Endothelial cell of umbilical vein (primary cell): ENCODE measurements around the gene NBR1. TPM values are rescaled to one million over a fixed set of nuclear protein-coding genes. Genes with fewer than 3 reads are reported as not detected.
A peak's percentile ranks its signal among the peaks of the same experiment; 100 is the strongest.

Experiments
- BruUV-seq: library from RNA; stranded (reverse); fragments of 400-500 nt; replicated peaks from 2 replicates; lab custom pipeline; 2021; lab: Mats Ljungman, UMichigan
- CTCF ChIA-PET: fragments of 300-600, 350-600 bp; sonication (Branson Sonifier 250); formaldehyde crosslinking; loops from one replicate; lab custom pipeline; 2021; ENCODE audit warnings: antibody characterized with exemption, inconsistent platforms; lab: Charles Lee
- POLR2A ChIA-PET: fragments of 300-600, 350-600 bp; sonication (Branson Sonifier 250); formaldehyde crosslinking; loops from one replicate; lab custom pipeline; 2021; ENCODE audit warnings: antibody characterized with exemption, inconsistent platforms; lab: Charles Lee
- DNase-seq: peaks from one replicate; pipeline ENCODE4 v3.0.0-alpha.2; 2011; ENCODE audit warnings: low read depth, low spot score
- FAIRE-seq: peaks from 2 replicates; lab custom pipeline; 2011; peaks lifted over from hg19 to GRCh38; lab: Jason Lieb, UNC
- H2AFZ ChIP-seq: 2 replicates; pipeline ENCODE4 v1.6.0; 2012; ENCODE audit warnings: low read depth, low read length, control low read depth, inconsistent platforms
- H3K27ac ChIP-seq: 2 replicates; pipeline ENCODE4 v1.5.1; 2011; ENCODE audit warnings: low read depth, mild to moderate bottlenecking, control low read depth, low read length, moderate library complexity; ENCODE audit not compliant: insufficient read depth
- H3K27me3 ChIP-seq, 2 experiments: 2 replicates each; pipeline versions ENCODE4 v1.6.0 to v1.6.1; 2011; ENCODE audit warnings: low read length in 2 of 2, mixed read lengths in 1 of 2; ENCODE audit not compliant: control insufficient read depth in 2 of 2, insufficient read depth in 2 of 2
- H3K36me3 ChIP-seq, 2 experiments: 2 replicates in 1 of 2; 3 replicates in 1 of 2; pipeline ENCODE4 v1.5.1; 2011; ENCODE audit warnings: low read length in 2 of 2, mild to moderate bottlenecking in 1 of 2, moderate library complexity in 1 of 2; ENCODE audit not compliant: control insufficient read depth in 2 of 2, insufficient read depth in 2 of 2; ENCODE audit errors: extremely low read depth in 1 of 2
- H3K4me1 ChIP-seq: 3 replicates; pipeline ENCODE4 v1.5.1; 2011; ENCODE audit warnings: mild to moderate bottlenecking, low read length; ENCODE audit not compliant: control insufficient read depth, insufficient read depth; ENCODE audit errors: extremely low read depth
- H3K4me2 ChIP-seq: 2 replicates; pipeline ENCODE4 v1.6.1; 2011; ENCODE audit warnings: low read length, control low read depth, mixed read lengths; ENCODE audit not compliant: insufficient read depth
- H3K4me3 ChIP-seq, 3 experiments: fragments of 200-600 bp in 1 of 3; sonication (generic), shearing (Covaris generic) in 1 of 3; replicated peaks in 1 of 3; 2 replicates each; pipeline ENCODE4 v1.5.1; 2011 to 2016; ENCODE audit warnings: control low read depth in 3 of 3, low read length in 3 of 3, mild to moderate bottlenecking in 2 of 3, inconsistent platforms in 1 of 3, low read depth in 1 of 3, moderate library complexity in 1 of 3; ENCODE audit not compliant: insufficient read depth in 1 of 3
- H3K79me2 ChIP-seq: 2 replicates; pipeline ENCODE4 v1.6.0; 2012; ENCODE audit warnings: low read length, inconsistent platforms; ENCODE audit not compliant: control insufficient read depth, insufficient read depth
- H3K9ac ChIP-seq: replicated peaks from 2 replicates; pipeline ENCODE3; 2011; ENCODE audit warnings: low read length, control low read depth; ENCODE audit not compliant: insufficient read depth; ENCODE audit errors: extremely low read depth
- H3K9me1 ChIP-seq: replicated peaks from 3 replicates; pipeline ENCODE4 v1.6.0; 2011; ENCODE audit warnings: mild to moderate bottlenecking, low read length; ENCODE audit not compliant: control insufficient read depth, insufficient read depth; ENCODE audit errors: extremely low read depth
- H3K9me3 ChIP-seq: replicated peaks from 2 replicates; pipeline ENCODE4 v1.5.1; 2012; ENCODE audit warnings: low read length, inconsistent platforms; ENCODE audit not compliant: control insufficient read depth, insufficient read depth
- H4K20me1 ChIP-seq: replicated peaks from 2 replicates; pipeline ENCODE3; 2011; ENCODE audit warnings: mild to moderate bottlenecking, low read length; ENCODE audit not compliant: control insufficient read depth, insufficient read depth; ENCODE audit errors: extremely low read depth
- CTCF ChIP-seq, 2 donors: IDR thresholded peaks; 1 replicate in 1 of 2; 2 replicates in 1 of 2; pipeline ENCODE4 v1.5.1; 2011; ENCODE audit warnings: low read length in 2 of 2, mild to moderate bottlenecking in 2 of 2, moderate library complexity in 2 of 2, control low read depth in 1 of 2, inconsistent platforms in 1 of 2, low read depth in 1 of 2; ENCODE audit not compliant: insufficient read depth in 1 of 2; ENCODE audit errors: extremely low read depth in 1 of 2
- EZH2 ChIP-seq: IDR thresholded peaks from 2 replicates; pipeline ENCODE4 v1.6.1; 2012; ENCODE audit warnings: borderline replicate concordance, low read depth, mild to moderate bottlenecking, moderate library complexity, low read length, inconsistent platforms; ENCODE audit not compliant: severe bottlenecking
- FOS ChIP-seq: IDR thresholded peaks from 2 replicates; pipeline ENCODE4 v1.6.1; 2011; ENCODE audit warnings: mild to moderate bottlenecking, low read length, moderate library complexity, borderline replicate concordance; ENCODE audit not compliant: insufficient read depth
- GATA2 ChIP-seq: IDR thresholded peaks from 2 replicates; pipeline ENCODE4 v1.7.0; 2011; ENCODE audit warnings: low read depth, mild to moderate bottlenecking, moderate library complexity, mixed read lengths, low read length; ENCODE audit not compliant: insufficient read length, insufficient read depth
- JUN ChIP-seq: IDR thresholded peaks from 2 replicates; pipeline ENCODE4 v1.6.1; 2011; ENCODE audit warnings: borderline replicate concordance, low read depth; ENCODE audit not compliant: insufficient read length, insufficient read depth
- MAX ChIP-seq: IDR thresholded peaks from 2 replicates; pipeline ENCODE4 v1.6.1; 2011; ENCODE audit not compliant: insufficient read depth, insufficient read length
- MYC ChIP-seq: IDR thresholded peaks from one replicate; pipeline ENCODE4 v1.6.1; 2011; ENCODE audit warnings: mild to moderate bottlenecking, low read depth, low read length
- POLR2A ChIP-seq: IDR thresholded peaks from 2 replicates; pipeline ENCODE4 v1.6.1; 2012; ENCODE audit warnings: low read depth, mild to moderate bottlenecking, control low read depth, low read length
- POLR2AphosphoS5 ChIP-seq: IDR thresholded peaks from 2 replicates; pipeline ENCODE4 v1.6.1; 2012; ENCODE audit warnings: low read depth, mild to moderate bottlenecking, control low read depth, low read length, moderate library complexity; ENCODE audit not compliant: insufficient read depth
- dilution Hi-C: fragments of 300-500 bp; cut with MboI; formaldehyde crosslinking; loops from one replicate; pipeline ENCODE4 v1.15.0; 2019; ENCODE audit warnings: low sequenced_read_pairs; ENCODE audit not compliant: extremely low pct_ligation_motif_present
- intact Hi-C: fragments of 100-400 bp; cut with micrococcal nuclease; formaldehyde crosslinking; loops from one replicate; pipeline ENCODE4 v1.10.0; 2022
- polyA plus RNA-seq, 4 experiments: library from polyadenylated mRNA; depleted of rRNA in 3 of 4; stranded (reverse) in 3 of 4; unstranded in 1 of 4; fragments of >200 nt; gene quantifications; 2 replicates each; pipeline versions ENCODE4 v1.2.1 to v1.2.3, GENCODE V29; 2011 to 2012; ENCODE audit warnings: missing spikeins in 1 of 4
- total RNA-seq: library from RNA; stranded (reverse); gene quantifications from 2 replicates; pipeline ENCODE4 v1.2.3, GENCODE V29; 2021

Gene NBR1
- total and polyA plus RNA-seq, 2 donors (not counting 3 experiments of a cell fraction or from before 2014, with no cell fraction given) = 26.4 to 57.0 TPM

GRCh38 chr17:43170140-43170765 lies 761 bp upstream of the NBR1 start:
- TF ChIP-seq CTCF (IDR thresholded peaks at IDR 0.05; ENCODE audit: extremely low read depth in 1 of 2, insufficient read depth in 1 of 2, low read depth in 1 of 2, low read length in 2 of 2) (no peak), FOS (peak; percentile 18), MAX (no peak), MYC (no peak), POLR2A (peak; percentile 23), EZH2 (no peak), POLR2AphosphoS5 (no peak), GATA2 (no peak), JUN (no peak)
- H3K4me1 ChIP-seq = peaks cover 22% of the 10 kb centered on the region
- H3K36me3 ChIP-seq = no peaks in the 10 kb centered on the region
- no peak for FAIRE-seq
- no peaks in the 10 kb centered on the region for H3K9me3 ChIP-seq
- CTCF ChIA-PET = interaction anchor here (1.0 to 2.2 kb wide), 3 partner anchors 146 to 314 kb away, joined by 4 to 15 read pairs (median 4); partner anchors contain the start of genes DHX8, RND2 and RPL27
- peak overlapping the region; percentile 69 for H2AFZ ChIP-seq
- no peaks in the 10 kb centered on the region for H4K20me1 ChIP-seq
- POLR2A ChIA-PET = interaction anchor here (1.4 to 1.6 kb wide), 2 partner anchors 145 to 146 kb away, joined by 3 to 8 read pairs; no protein-coding TSS in a partner anchor
- peak overlapping the region; percentile 62 for H3K4me2 ChIP-seq
- H3K27me3 ChIP-seq = no peaks in the 10 kb centered on the region
- peaks cover 14% of the 10 kb centered on the region for H3K79me2 ChIP-seq
- H3K9me1 ChIP-seq = no peaks in the 10 kb centered on the region
- TSS peak; percentile 85 for BruUV-seq
- dilution Hi-C loops = no loop called here
- intact Hi-C loops = loop anchor here (1.0 to 2.0 kb wide), 4 partner anchors 41 to 561 kb away; partner anchors contain the start of genes BRCA1, RETREG3, TMEM106A and TUBG1
- peak overlapping the region; percentile 68 for H3K27ac ChIP-seq
- peak; percentile 95 for DNase-seq
- H3K9ac ChIP-seq = peak overlapping the region; percentile 87
- peak overlapping the region; percentile 47 to 75 (median 73) for H3K4me3 ChIP-seq
